ENCODE measurements around the gene ARHGEF38. TPM values are rescaled to one million over a fixed set of nuclear protein-coding genes. Genes with fewer than 3 reads are reported as not detected.

ARHGEF38 gene
- total RNA-seq, 1 donor, result not detected

DNA sequence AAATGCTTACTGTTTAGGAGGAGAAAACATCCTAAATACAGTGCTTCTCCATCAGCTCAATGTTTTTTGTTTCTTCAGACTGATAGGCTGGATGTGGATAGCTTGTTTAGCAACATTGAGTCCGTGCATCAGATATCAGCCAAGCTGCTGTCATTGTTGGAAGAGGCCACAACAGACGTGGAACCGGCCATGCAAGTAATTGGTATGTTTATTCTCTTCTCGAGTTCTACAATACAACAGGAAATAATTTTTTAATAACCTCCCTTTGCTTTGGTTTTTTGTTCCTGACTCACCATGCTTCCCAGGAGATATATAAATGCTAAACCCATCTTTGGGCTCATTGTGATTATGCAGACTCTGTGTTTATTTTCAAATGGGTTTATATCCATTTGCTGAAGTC is 60.9 kb downstream of the ARHGEF38 start:
- peak overlapping the region; percentile 5 for H2AFZ ChIP-seq (ENCODE audit: low read length)
- DNase-seq (ENCODE audit: insufficient read length, low spot score, missing footprints), result no peak

DNA sequence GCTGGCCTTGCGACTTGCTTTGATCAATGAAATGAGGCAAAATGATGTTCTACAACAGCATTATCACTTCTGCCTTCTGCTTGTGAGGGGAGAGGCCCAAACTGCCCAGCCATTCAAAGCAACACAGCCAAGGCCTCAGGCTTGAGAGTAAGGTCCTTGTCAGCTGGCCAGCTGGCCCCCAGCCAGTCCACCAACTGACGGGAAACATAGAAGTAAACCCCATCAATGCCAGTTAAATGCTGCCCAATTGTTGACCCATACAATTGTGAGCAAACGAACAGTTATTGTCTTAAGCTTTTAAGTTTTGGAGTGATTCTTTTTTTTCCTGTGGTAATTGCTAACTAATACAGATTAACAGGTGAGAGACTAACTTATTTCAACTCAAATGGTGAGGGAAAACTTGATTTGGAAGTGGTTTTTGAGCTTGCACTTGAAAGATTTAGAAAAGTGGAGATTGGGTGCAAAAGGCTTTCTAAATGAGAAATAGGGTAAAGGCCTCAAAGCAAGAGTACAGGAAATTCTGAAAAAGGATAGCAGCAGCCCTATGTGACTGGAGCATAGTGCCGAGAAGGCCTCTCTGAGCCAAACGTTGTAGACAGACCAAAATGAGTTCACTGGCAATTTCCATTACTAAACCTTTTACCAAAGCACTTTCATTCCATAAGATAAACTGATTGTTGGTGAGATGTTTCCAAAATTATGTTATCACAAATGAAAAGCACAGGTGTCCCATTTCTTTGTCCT is 66.9 kb downstream of the ARHGEF38 start:
- no peaks in the 10 kb centered on the region for H3K27me3 ChIP-seq (ENCODE audit: insufficient read depth, low read length)
- no peaks in the 10 kb centered on the region for H3K36me3 ChIP-seq (ENCODE audit: insufficient read depth, low read length)
- no peak for DNase-seq (ENCODE audit: insufficient read length, low spot score, missing footprints)
- H3K27ac ChIP-seq (ENCODE audit: low read depth, low read length), result no peak overlapping the region
- H3K79me2 ChIP-seq (ENCODE audit: insufficient read depth, low read length), result no peaks in the 10 kb centered on the region
- peaks cover 24% of the 10 kb centered on the region for H3K4me1 ChIP-seq (ENCODE audit: insufficient read depth, low read length)
- H3K4me3 ChIP-seq (ENCODE audit: insufficient read depth, low read length), result no peak overlapping the region
- TF ChIP-seq, protein P1, sequence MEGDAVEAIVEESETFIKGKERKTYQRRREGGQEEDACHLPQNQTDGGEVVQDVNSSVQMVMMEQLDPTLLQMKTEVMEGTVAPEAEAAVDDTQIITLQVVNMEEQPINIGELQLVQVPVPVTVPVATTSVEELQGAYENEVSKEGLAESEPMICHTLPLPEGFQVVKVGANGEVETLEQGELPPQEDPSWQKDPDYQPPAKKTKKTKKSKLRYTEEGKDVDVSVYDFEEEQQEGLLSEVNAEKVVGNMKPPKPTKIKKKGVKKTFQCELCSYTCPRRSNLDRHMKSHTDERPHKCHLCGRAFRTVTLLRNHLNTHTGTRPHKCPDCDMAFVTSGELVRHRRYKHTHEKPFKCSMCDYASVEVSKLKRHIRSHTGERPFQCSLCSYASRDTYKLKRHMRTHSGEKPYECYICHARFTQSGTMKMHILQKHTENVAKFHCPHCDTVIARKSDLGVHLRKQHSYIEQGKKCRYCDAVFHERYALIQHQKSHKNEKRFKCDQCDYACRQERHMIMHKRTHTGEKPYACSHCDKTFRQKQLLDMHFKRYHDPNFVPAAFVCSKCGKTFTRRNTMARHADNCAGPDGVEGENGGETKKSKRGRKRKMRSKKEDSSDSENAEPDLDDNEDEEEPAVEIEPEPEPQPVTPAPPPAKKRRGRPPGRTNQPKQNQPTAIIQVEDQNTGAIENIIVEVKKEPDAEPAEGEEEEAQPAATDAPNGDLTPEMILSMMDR (IDR thresholded peaks at IDR 0.05; ENCODE audit: extremely low read depth, low read depth, low read length), result no peak
- no peaks in the 10 kb centered on the region for H3K9me3 ChIP-seq (ENCODE audit: low read depth, low read length)
- no peak overlapping the region for H3K4me2 ChIP-seq (ENCODE audit: insufficient read depth, low read length)
- H4K20me1 ChIP-seq (ENCODE audit: insufficient read depth, low read length), result no peaks in the 10 kb centered on the region
- H2AFZ ChIP-seq (ENCODE audit: low read length), result no peak overlapping the region

More for the DNA sequence above, 60.9 kb downstream of the ARHGEF38 start:
- TF ChIP-seq, protein P1 (IDR thresholded peaks at IDR 0.05; ENCODE audit: extremely low read depth, low read depth, low read length), result no peak
- Histone ChIP-seq H3K36me3 (ENCODE audit: insufficient read depth, low read length) (no peaks in the 10 kb centered on the region), H3K27me3 (ENCODE audit: insufficient read depth, low read length) (no peaks in the 10 kb centered on the region), H3K79me2 (ENCODE audit: insufficient read depth, low read length) (no peaks in the 10 kb centered on the region), H3K4me1 (ENCODE audit: insufficient read depth, low read length) (no peaks in the 10 kb centered on the region), H3K4me3 (ENCODE audit: insufficient read depth, low read length) (no peak overlapping the region), H3K4me2 (ENCODE audit: insufficient read depth, low read length) (no peak overlapping the region), H4K20me1 (ENCODE audit: insufficient read depth, low read length) (no peaks in the 10 kb centered on the region), H3K27ac (ENCODE audit: low read depth, low read length) (no peak overlapping the region), H3K9me3 (ENCODE audit: low read depth, low read length) (no peaks in the 10 kb centered on the region)

DNA sequence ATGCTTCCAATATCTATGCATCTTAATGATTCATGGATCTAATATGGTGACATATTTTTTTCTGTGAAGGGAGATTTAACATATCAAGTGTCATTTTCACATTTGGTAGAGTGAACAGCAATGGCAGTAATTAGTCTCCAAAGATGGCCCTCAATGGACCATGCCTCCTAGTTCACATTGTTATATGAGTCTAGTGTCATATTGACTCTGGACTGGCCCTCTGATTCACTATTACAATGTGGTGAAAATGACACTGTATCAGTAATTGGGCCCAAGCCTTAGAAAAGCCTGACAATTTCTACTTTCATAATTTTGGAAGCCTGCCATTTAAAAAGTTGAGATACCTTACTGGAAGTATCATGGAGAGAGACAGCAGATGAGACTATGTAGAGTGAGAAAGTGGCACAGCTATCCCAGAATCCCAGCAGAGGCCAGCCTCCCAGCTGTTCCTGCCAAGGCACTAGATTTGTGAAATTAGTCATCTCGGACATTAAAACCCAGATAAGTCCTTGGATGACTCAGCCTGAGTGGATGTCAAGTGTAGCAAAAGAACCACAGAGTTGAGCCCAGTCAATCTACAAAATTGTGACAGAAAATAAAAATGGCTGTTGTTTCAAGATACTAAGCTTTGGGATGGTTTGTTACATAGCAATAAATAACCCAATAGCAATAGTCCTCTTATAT is 68.4 kb downstream of the ARHGEF38 start:
- Histone ChIP-seq H3K27me3 (ENCODE audit: insufficient read depth, low read length) (no peaks in the 10 kb centered on the region), H4K20me1 (ENCODE audit: insufficient read depth, low read length) (no peaks in the 10 kb centered on the region), H3K27ac (ENCODE audit: low read depth, low read length) (no peak overlapping the region), H3K4me1 (ENCODE audit: insufficient read depth, low read length) (peaks cover 34% of the 10 kb centered on the region), H3K36me3 (ENCODE audit: insufficient read depth, low read length) (no peaks in the 10 kb centered on the region), H3K9me3 (ENCODE audit: low read depth, low read length) (no peaks in the 10 kb centered on the region), H2AFZ (ENCODE audit: low read length) (no peak overlapping the region), H3K79me2 (ENCODE audit: insufficient read depth, low read length) (no peaks in the 10 kb centered on the region), H3K4me3 (ENCODE audit: insufficient read depth, low read length) (no peak overlapping the region), H3K4me2 (ENCODE audit: insufficient read depth, low read length) (no peak overlapping the region)
- peak; percentile 79 for DNase-seq (ENCODE audit: insufficient read length, low spot score, missing footprints)
- TF ChIP-seq, protein P1 (IDR thresholded peaks at IDR 0.05; ENCODE audit: extremely low read depth, low read depth, low read length), result no peak

DNA sequence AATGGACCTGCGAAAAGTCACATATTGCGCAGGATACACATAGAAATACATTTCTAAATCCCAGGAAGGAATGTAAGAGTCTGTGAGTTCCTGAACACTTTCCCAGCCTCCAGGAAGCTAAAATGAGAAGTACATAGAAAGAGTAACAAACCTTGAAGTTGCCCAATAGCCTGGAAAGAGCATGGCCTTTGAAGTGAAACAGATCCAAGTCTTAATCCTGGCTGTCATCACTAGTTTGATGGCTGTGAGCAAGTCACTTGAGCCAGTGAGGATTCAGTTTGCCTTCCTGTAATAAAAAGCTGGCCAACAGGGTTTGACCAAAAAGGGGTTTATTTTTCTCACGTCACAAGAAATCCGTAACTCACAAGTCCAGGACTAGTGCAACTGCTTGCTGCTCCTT is 69.8 kb downstream of the ARHGEF38 start:
- Histone ChIP-seq H3K4me2 (ENCODE audit: insufficient read depth, low read length) (no peak overlapping the region), H4K20me1 (ENCODE audit: insufficient read depth, low read length) (no peaks in the 10 kb centered on the region), H3K27ac (ENCODE audit: low read depth, low read length) (no peak overlapping the region), H3K36me3 (ENCODE audit: insufficient read depth, low read length) (no peaks in the 10 kb centered on the region), H3K4me1 (ENCODE audit: insufficient read depth, low read length) (peaks cover 34% of the 10 kb centered on the region), H3K27me3 (ENCODE audit: insufficient read depth, low read length) (no peaks in the 10 kb centered on the region), H3K79me2 (ENCODE audit: insufficient read depth, low read length) (no peaks in the 10 kb centered on the region), H3K9me3 (ENCODE audit: low read depth, low read length) (no peaks in the 10 kb centered on the region), H2AFZ (ENCODE audit: low read length) (no peak overlapping the region), H3K4me3 (ENCODE audit: insufficient read depth, low read length) (no peak overlapping the region)
- TF ChIP-seq, protein P1 (IDR thresholded peaks at IDR 0.05; ENCODE audit: extremely low read depth, low read depth, low read length), result no peak
- peak; percentile 3 for DNase-seq (ENCODE audit: insufficient read length, low spot score, missing footprints)
